VCaP (cell line): Measurements from ENCODE around the gene LAMTOR1.

ENCODE experiments used
- H3K27ac ChIP-seq: fragments of 450-650 bp; 2 replicates; pipeline ENCODE4 v1.5.1; 2017
- CTCF ChIP-seq: fragments of 450-650 bp; conservative IDR thresholded peaks from 2 replicates; pipeline ENCODE4 v1.5.1; 2017; ENCODE audit warnings: mild to moderate bottlenecking, moderate library complexity

Gene LAMTOR1

GRCh38 chr11:72103754-72104167, 664 bp upstream of the LAMTOR1 start:
- H3K27ac ChIP-seq = peak overlapping the region; percentile 98
- TF ChIP-seq CTCF = no peak

- H3K27ac ChIP-seq = peak overlapping the region; percentile 98
- no peak for TF ChIP-seq CTCF
Measured at GRCh38 chr11:72102631-72102945, 509 bp downstream of the LAMTOR1 start.

- no peak for TF ChIP-seq CTCF
- peak overlapping the region; percentile 98 for H3K27ac ChIP-seq
Measured at GRCh38 chr11:72102162-72102561, 935 bp downstream of the LAMTOR1 start.

- H3K27ac ChIP-seq = no peak overlapping the region
- no peak for TF ChIP-seq CTCF
Measured at GRCh38 chr11:72100462-72100861, 2.6 kb downstream of the LAMTOR1 start.

- no peak for TF ChIP-seq CTCF
- H3K27ac ChIP-seq = no peak overlapping the region
Measured at GRCh38 chr11:72100009-72100408, 3.1 kb downstream of the LAMTOR1 start.

DNA sequence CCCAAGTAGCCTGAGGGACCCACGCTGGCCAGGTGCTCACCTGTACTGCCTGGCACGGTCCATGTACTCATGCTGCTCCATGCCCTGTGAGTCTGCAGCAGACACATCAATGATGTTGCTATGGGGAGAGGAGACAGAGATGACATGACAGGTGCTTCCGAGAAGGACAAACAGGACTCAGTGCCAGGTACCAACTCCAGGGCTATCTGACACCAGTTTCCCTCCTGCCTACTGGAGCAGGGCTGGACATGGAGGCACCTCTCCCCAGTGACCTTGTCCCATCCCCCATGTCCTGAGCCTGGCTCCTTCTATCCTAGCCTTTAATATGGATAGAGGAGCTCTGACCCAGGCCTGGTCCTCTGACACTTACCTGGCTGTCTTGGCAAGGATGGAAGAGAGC, 4.4 kb downstream of the LAMTOR1 start:
- no peak for TF ChIP-seq CTCF
- H3K27ac ChIP-seq = no peak overlapping the region

- peak overlapping the region; percentile 44 for H3K27ac ChIP-seq
- peak; percentile 94 for TF ChIP-seq CTCF
Measured at GRCh38 chr11:72091292-72091691, 11.8 kb downstream of the LAMTOR1 start.
